HepG2 (cell line): ENCODE measurements around the gene NINJ2. TPM values are rescaled to one million over a fixed set of nuclear protein-coding genes. Genes with fewer than 3 reads are reported as not detected.

Experiments
- EEA1 ChIP-seq: sonication (generic); formaldehyde crosslinking; IDR thresholded peaks from 2 replicates; pipeline ENCODE4 v1.5.1; 2020; ENCODE audit warnings: mild to moderate bottlenecking, missing genetic modification reagents, borderline replicate concordance
- FOXO4 ChIP-seq: sonication (generic); formaldehyde crosslinking; conservative IDR thresholded peaks from 2 replicates; pipeline ENCODE4 v1.8.1; 2023; ENCODE audit warnings: missing genetic modification reagents
- GZF1 ChIP-seq: sonication (generic); formaldehyde crosslinking; IDR thresholded peaks from 2 replicates; pipeline ENCODE4 v1.5.1; 2020; ENCODE audit warnings: mild to moderate bottlenecking, missing genetic modification reagents
- KLF6 ChIP-seq: IDR thresholded peaks from 2 replicates; pipeline ENCODE4 v1.8.0; 2016; ENCODE audit warnings: missing biosample characterization, missing genetic modification reagents
- MED13 ChIP-seq: sonication (generic); formaldehyde crosslinking; IDR thresholded peaks from 2 replicates; pipeline ENCODE4 v1.5.0; 2020; ENCODE audit warnings: missing genetic modification reagents
- MLLT10 ChIP-seq: sonication (generic); formaldehyde crosslinking; IDR thresholded peaks from 2 replicates; pipeline ENCODE4 v1.4.0; 2020; ENCODE audit warnings: missing genetic modification reagents
- PAXIP1 ChIP-seq: sonication (generic); formaldehyde crosslinking; conservative IDR thresholded peaks from 2 replicates; pipeline ENCODE4 v1.4.0; 2020; ENCODE audit warnings: mild to moderate bottlenecking, missing genetic modification reagents, moderate library complexity
- RXRA ChIP-seq: sonication (generic); formaldehyde crosslinking; IDR thresholded peaks from 2 replicates; pipeline ENCODE4 v1.5.1; 2020; ENCODE audit warnings: missing genetic modification reagents
- SOX6 ChIP-seq, 2 experiments: fragments of 450-650 bp in 1 of 2; sonication (generic) in 1 of 2; formaldehyde crosslinking in 1 of 2; IDR thresholded peaks; 2 replicates each; pipeline versions ENCODE4 v1.4.0 to v1.6.1; 2017 to 2020; ENCODE audit warnings: antibody characterized with exemption in 1 of 2, mild to moderate bottlenecking in 1 of 2, missing genetic modification reagents in 1 of 2
- TOPORS ChIP-seq: sonication (generic); formaldehyde crosslinking; IDR thresholded peaks from 2 replicates; pipeline ENCODE4 v1.8.0; 2023; ENCODE audit warnings: mild to moderate bottlenecking, missing genetic modification reagents
- XRCC5 ChIP-seq: fragments of 200-400 bp; formaldehyde crosslinking; optimal IDR thresholded peaks from 2 replicates; pipeline ENCODE3; 2017; ENCODE audit warnings: mild to moderate bottlenecking, low read length
- YY1 ChIP-seq: IDR thresholded peaks from 2 replicates; pipeline ENCODE4 v1.6.1; 2011; ENCODE audit warnings: low read length, low read depth, moderate library complexity, mild to moderate bottlenecking; ENCODE audit not compliant: insufficient read depth, insufficient replicate concordance
- ZBTB33 ChIP-seq: sonication (generic); formaldehyde crosslinking; IDR thresholded peaks from 2 replicates; pipeline ENCODE4 v1.4.0; 2020; ENCODE audit warnings: missing genetic modification reagents
- ZNF280B ChIP-seq: sonication (generic); formaldehyde crosslinking; IDR thresholded peaks from 2 replicates; pipeline ENCODE4 v1.5.0; 2020; ENCODE audit warnings: missing genetic modification reagents, mild to moderate bottlenecking, borderline replicate concordance
- ZNF350 ChIP-seq: sonication (generic); formaldehyde crosslinking; IDR thresholded peaks from 2 replicates; pipeline ENCODE4 v1.4.0; 2020; ENCODE audit warnings: mild to moderate bottlenecking, low read depth, missing genetic modification reagents, borderline replicate concordance
- ZNF577 ChIP-seq: sonication (generic); formaldehyde crosslinking; IDR thresholded peaks from 2 replicates; pipeline ENCODE4 v1.4.0; 2020; ENCODE audit warnings: mild to moderate bottlenecking, low read depth, missing genetic modification reagents, borderline replicate concordance
- ZNF724P ChIP-seq: sonication (generic); formaldehyde crosslinking; IDR thresholded peaks from 2 replicates; pipeline ENCODE4 v1.8.0; 2022; ENCODE audit warnings: missing genetic modification reagents, borderline replicate concordance
- ZNF747 ChIP-seq: sonication (generic); formaldehyde crosslinking; IDR thresholded peaks from 2 replicates; pipeline ENCODE4 v1.8.1; 2023; ENCODE audit warnings: missing genetic modification reagents, mild to moderate bottlenecking, borderline replicate concordance
- ZNF879 ChIP-seq: sonication (generic); formaldehyde crosslinking; IDR thresholded peaks from 2 replicates; pipeline ENCODE4 v1.8.1; 2023; ENCODE audit warnings: missing genetic modification reagents
- polyA plus RNA-seq, 8 experiments: library from polyadenylated mRNA; depleted of rRNA in 3 of 8; stranded (reverse) in 7 of 8; unstranded in 1 of 8; fragments of >200 nt; fragmentation: Illumina TruSeq in 4 of 8; extraction: Trizol in 4 of 8; gene quantifications; 2 replicates each; pipeline versions ENCODE4 v1.2.1 to v1.2.3, GENCODE V29; 2011 to 2016; ENCODE audit warnings: low read depth in 4 of 8, missing spikeins in 1 of 8, mixed read lengths in 1 of 8; ENCODE audit not compliant: insufficient read depth in 1 of 8
- total RNA-seq, 5 experiments: library from RNA; depleted of rRNA; stranded (reverse); fragments of >200 nt; fragmentation: Illumina TruSeq; extraction: Trizol; gene quantifications; 2 replicates each; pipeline ENCODE4 v1.2.3, GENCODE V29; 2016; ENCODE audit warnings: low read depth in 1 of 5
- TF ChIP-seq, protein P1 (sequence below): IDR thresholded peaks from 2 replicates; pipeline ENCODE4 v1.6.1; 2012; ENCODE audit warnings: inconsistent platforms

Gene NINJ2
- total and polyA plus RNA-seq, 2 of the 13 experiments (the other 11 are each of a cell fraction or from before 2014, with no cell fraction given): 0.62 to 3.8 TPM

- TF ChIP-seq ZNF879 (CRISPR knock-in tag) (no peak), RXRA (peak; percentile 89), KLF6 (CRISPR knock-in tag) (no peak), PAXIP1 (CRISPR knock-in tag) (no peak), ZNF724P (CRISPR knock-in tag) (no peak), YY1 (peak; percentile 42), XRCC5 (peak; percentile 77), GZF1 (CRISPR knock-in tag) (no peak), ZNF577 (CRISPR knock-in tag) (no peak), TOPORS (CRISPR knock-in tag) (peak; percentile 54; the same call in 1 of the 2 replicates), ZNF747 (CRISPR knock-in tag) (no peak), SOX6 (IDR thresholded peaks at IDR 0.05) (no peak), SOX6 (CRISPR knock-in tag; IDR thresholded peaks at IDR 0.05) (0 out of 2 replicates have a peak, but pooled peaks have one; percentile 13), ZBTB33 (CRISPR knock-in tag) (peak; percentile 67), ZNF280B (no peak), MLLT10 (CRISPR knock-in tag) (no peak), ZNF350 (CRISPR knock-in tag) (peak; percentile 58; the same call in 1 of the 2 replicates), FOXO4 (no peak), MED13 (CRISPR knock-in tag) (no peak), EEA1 (CRISPR knock-in tag) (no peak)
- TF ChIP-seq, protein P1, sequence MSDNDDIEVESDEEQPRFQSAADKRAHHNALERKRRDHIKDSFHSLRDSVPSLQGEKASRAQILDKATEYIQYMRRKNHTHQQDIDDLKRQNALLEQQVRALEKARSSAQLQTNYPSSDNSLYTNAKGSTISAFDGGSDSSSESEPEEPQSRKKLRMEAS: peak; percentile 22; the same call in 1 of the 2 replicates
These were observed 116.1 kb downstream of the NINJ2 start (continued) for GRCh38 chr12:546920-547845.
